GM10266 (cell line): Measurements from ENCODE around the gene RNASE11.
A peak's percentile ranks its signal among the peaks of the same experiment; 100 is the strongest.

Experiments
- DNase-seq: peaks from one replicate; pipeline ENCODE4 v3.0.0; 2012; ENCODE audit errors: extremely low spot score
- CTCF ChIP-seq: IDR thresholded peaks from 2 replicates; pipeline ENCODE4 v1.5.1; 2012; ENCODE audit warnings: mild to moderate bottlenecking, low read depth; ENCODE audit not compliant: control insufficient read depth, insufficient read depth; ENCODE audit errors: missing control alignments

RNASE11 gene

DNA sequence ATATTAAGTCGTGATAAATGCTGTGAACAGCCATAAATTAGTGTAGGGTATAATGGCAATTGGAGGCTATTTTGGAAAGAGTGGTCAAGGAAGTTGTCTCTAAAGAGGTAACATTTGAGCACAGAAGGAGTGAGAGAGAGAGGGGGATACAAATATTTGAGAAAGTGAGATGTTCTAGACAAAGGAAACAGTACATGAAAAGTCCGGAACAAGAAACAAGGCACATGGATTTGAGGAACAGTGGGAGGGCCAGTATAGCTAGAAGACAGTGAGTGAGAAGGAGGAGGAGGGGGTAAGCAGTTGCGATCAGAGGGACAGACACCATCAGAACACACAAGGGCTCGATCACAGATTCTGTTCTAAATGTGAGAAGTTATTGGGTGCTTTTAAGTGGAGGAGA, 23.5 kb upstream of the RNASE11 start:
- no peak for DNase-seq
- TF ChIP-seq CTCF = no peak

- no peak for DNase-seq
- TF ChIP-seq CTCF = no peak
Measured at GRCh38 chr14:20610002-20610765, 22.4 kb upstream of the RNASE11 start.

- peak; percentile 73 for DNase-seq
- TF ChIP-seq CTCF = peak; percentile 97
Measured at GRCh38 chr14:20609215-20610001, 21.6 kb upstream of the RNASE11 start.

GRCh38 chr14:20608383-20609110, 20.7 kb upstream of the RNASE11 start:
- no peak for DNase-seq

GRCh38 chr14:20607617-20608016, 19.8 kb upstream of the RNASE11 start:
- TF ChIP-seq CTCF = no peak
- no peak for DNase-seq

More at GRCh38 chr14:20608383-20609110, 20.7 kb upstream of the RNASE11 start:
- no peak for TF ChIP-seq CTCF

DNA sequence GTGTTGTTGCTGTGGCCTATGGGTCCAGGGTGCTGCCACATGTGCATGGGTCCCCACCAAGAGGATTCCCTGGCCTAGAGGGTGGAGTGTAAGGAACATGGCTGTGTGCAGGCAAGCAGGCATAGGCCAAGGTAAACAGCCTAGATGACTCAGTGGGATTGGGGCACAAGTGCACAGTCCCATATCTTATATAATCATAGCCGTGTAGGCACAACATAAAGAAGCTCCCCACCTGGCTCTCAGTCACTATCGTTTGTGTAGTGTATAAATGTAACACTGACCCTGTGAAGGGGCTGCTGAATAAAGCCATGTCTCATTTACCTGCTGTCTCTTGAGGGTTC, 19.1 kb upstream of the RNASE11 start:
- no peak for DNase-seq
- TF ChIP-seq CTCF = no peak
